NOMO-1 treated with dmso at 0.1 percent for 144 hours (cell line): ENCODE measurements around the gene SLC25A1.

Experiments
- DNase-seq: peaks from one replicate; lab custom pipeline; 2025; ENCODE audit not compliant: unreplicated experiment; lab: John Stamatoyannopoulos, UW

SLC25A1 gene

GRCh38 chr22:19181786-19182471 lies 3.4 kb upstream of the SLC25A1 start:
- no peak for DNase-seq

DNA sequence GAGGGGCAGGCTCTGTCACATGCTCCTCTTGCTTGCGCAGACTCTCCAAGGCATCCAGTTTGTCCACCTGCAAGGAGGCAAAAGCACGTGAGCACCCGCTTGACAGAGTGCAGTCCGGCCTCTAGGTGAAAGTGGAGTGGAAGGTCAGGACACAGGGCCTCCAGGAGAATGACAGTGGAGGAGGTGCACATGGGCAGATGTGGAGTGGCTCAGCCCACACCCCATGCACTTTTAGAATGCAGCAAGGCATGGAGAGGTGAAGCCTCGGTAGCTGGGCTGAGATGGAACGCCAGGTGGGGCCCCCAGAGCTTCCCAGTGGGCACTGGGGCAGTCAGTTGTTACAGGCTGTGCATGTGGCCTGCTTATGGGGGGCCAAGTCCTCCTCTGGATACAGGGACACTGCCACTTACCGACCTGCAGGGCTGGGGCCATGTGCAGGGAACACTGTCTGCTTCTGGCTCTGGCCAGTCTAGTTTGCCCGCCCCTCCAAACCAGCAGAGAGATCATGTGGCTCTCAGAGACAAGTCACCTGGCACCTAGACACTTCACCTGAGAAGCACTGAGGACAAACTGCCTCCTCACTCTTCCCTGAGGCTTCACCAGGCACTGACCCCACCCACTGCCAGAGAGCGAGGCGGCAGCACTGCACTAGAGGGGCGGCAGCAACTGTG lies 2.3 kb upstream of the SLC25A1 start:
- no peak for DNase-seq

GRCh38 chr22:19180234-19180633 lies 1.7 kb upstream of the SLC25A1 start:
- no peak for DNase-seq

DNA sequence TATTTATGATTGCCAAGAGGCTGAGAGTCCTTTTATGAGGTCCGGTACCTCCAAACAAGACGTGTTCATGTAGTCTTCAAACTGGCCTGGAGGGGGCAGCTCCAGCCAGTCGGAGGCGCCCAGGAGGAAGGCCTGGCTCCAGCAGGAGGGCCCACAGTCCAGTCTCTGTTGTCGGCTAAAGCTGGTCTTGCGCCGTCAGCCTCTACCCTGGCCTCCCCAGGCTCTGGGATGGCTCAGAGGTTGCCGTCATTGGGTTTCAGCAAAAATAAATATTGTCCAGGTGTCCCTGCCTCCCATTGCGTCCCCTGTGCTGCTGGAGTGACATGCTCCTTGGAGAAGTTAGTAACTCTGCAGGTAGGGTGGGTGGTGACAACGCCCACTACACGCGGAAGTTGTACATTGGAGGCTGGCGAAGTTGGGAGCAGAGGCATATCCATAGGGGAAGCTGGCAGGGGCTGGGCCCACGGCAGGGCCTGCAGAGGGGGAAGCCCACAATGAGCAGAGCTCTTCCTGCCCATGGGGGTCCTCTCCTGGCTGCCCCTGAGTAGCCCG lies 1.0 kb upstream of the SLC25A1 start:
- DNase-seq = peak; percentile 74

- no peak for DNase-seq
Observed at GRCh38 chr22:19178065-19178656, 375 bp downstream of the SLC25A1 start.

GRCh38 chr22:19177164-19178064 lies 1.1 kb downstream of the SLC25A1 start:
- DNase-seq = no peak

- no peak for DNase-seq
Observed at GRCh38 chr22:19176732-19177131, 1.8 kb downstream of the SLC25A1 start.

DNA sequence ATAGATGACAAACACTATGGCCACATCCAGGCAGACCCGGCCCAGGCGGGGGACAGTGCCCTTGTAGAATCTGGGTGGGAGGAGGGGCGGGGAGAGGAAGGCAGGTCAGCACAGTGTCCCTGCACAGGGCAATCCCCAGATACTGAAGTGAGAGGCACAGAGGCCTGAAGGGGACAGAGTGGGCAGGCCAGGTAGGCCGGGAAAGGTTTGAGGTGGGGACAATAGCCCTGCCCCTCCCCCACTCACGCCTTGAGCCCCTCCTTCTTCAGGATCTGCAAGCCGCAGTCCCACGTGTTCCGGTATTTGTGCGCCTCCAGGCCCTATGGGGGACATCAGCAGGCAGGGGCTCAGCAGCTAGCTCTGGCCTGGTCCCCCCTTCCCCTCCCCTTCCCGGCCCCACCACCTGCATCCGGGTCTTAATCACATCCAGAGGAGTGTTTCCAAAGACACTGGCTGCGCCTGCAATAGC lies 2.3 kb downstream of the SLC25A1 start:
- DNase-seq = no peak

DNA sequence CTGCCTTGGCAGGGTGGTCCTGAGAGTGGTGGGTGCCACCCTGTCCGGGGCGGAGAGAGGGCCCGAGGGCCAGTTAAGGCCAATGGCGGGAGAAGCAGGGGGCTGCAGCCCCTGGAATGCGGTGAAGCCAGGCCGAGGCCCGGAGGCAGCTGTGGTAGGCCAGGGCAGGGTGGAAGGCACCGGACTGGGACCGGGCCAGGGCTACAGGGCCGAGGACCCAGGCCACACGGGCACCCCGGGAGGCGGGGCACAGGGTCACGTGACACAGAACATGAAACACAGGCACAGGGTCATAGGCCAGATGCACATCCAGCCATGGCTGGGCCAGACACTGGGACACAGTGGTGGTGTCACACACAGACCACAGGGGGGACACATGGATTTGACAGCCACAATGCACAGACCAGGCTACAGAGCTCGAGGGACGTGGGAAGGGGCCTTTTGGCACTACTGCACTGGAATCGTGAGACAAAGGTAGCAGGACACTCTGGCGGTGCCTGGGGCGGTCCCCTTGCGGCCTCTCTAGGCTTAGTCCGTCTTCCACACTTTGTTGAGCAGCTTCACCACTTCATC lies 2.8 kb downstream of the SLC25A1 start:
- DNase-seq = no peak

GRCh38 chr22:19175026-19175601 lies 3.4 kb downstream of the SLC25A1 start:
- DNase-seq = no peak

DNA sequence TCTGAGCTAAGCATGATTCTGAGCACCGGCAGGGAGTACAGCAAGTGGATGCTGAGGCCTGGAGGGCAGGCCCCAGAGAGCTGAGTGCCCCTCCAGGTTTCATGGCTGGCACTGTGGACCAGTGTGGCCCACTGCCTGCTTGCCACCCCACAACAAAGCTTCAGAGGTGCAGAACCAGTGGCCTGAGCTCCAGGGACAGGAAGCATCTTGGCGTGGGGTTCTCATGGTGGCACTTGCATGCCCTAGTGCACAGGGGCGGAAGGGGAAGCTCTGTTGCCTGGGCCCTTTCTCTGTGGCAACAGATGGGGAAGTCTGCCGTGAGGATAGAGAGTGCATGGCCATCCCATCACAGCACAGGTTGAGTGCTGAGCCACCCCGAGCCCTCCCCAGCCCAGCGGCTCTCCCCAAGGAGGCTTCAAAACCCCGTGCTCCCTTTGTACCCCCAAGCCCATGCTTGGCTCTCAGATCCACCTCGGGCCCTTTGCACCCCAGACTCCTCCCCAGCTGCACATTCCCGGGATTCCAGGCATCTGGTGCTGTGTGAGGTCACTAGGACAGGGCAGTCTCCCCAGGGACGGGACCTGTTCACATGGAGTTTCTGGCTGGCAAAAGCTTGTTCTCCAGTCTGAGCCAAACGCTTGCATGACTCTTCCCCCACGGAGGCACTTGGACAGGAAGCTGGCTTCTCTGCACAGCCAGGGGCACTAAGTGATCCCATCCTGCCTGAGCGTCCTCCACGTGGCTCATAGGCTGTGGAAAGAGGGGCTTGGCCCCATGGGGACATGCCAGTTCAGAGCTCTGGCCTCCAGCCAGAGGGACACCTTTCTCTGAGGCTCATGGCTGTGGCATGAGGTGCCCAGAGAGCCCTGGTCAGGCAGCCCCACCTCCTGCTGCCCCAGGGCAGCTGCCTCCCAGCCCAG lies 4.2 kb downstream of the SLC25A1 start:
- DNase-seq = peak; percentile 61

GRCh38 chr22:19173047-19174035 lies 5.2 kb downstream of the SLC25A1 start:
- no peak for DNase-seq

- no peak for DNase-seq
Observed at GRCh38 chr22:19172213-19173046, 6.1 kb downstream of the SLC25A1 start.

GRCh38 chr22:19169947-19170318 lies 8.6 kb downstream of the SLC25A1 start:
- DNase-seq = no peak

GRCh38 chr22:19169002-19169946 lies 9.3 kb downstream of the SLC25A1 start:
- no peak for DNase-seq
